COLO829 (cell line): ENCODE data around the gene CHODL.

Experiments
- DNase-seq: peaks from one replicate; pipeline ENCODE4 v3.0.0; 2012; ENCODE audit warnings: low spot score

Gene CHODL

DNA sequence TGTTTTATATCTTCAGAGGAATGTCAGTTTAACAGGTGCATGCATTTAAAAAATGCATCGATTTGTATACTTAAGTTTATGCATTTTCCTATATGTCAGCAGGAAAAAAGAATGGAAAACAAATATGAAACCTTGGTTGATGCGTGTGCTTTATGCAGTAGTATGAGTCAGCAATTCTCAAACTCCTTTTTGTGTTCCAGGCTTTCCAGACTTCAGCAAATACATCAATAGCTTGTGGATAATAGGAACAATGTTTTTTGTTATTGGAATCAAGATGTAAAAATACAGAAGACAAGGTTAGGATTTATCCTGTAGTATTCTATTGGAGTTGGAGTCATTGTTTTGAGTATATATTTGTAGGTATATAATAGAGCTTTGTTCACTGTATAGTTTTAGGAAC, 45.2 kb downstream of the CHODL start:
- DNase-seq, result no peak

DNA sequence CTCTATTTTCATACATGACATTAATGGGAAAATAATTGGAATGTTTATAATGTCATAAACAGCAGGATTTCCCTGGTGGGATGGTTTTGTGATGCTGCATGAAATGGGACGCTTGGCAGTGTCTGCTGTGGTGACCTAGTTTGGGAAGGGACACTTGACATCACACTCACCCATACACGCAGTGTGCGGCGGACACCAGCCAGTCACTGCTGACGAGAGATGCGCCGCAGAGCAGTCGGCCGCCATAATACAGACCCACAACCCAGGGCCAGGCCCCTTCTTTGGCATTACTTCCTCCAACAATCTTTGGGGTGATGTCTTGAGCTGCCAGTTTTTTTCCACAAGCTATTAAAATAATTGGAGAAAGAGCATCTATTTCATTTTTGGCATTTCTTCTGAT, 49.5 kb downstream of the CHODL start:
- DNase-seq, result no peak

DNA sequence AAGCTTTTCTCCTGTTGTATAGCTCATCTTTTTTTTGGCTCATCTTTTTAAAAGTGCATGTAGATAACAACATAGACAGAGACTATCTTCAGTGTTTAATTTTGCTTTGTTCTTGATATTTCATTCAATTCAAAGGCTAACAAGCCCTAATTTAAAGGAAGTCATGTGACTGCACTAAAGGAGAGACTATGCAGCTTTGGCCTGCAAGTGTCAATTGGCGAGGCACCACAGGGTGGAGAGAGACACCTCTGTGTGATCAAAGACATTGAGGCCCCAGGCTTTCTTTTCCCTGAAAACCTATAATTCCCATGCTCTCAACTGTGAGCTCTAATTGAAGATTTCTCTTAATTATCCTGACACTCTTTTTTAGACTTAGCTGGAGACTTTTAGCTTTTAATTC, 53.6 kb downstream of the CHODL start:
- DNase-seq, result no peak
